ENCODE data around the gene SLC29A3.

SLC29A3 gene

DNA sequence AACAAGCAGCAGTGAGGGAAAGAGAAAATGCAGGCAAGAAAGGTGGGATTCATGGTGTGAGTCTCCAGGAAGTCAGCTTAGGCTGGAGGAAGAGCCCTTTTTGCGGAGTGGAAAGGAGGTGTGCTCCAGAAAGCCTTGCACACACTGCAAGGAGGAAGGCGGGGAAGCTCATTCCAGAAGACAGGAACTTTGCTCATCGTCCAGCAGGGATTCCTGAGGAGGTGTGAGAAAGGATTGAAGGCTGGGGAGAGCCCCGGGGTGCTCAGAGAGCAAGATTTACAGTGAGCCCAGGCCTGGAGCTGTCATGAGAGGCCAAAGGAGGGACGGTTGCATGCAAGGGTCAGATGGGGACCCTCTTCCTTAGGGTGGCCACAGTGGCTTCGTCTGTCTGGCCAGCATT lies 17.6 kb downstream of the SLC29A3 start:
- TF ChIP-seq SIN3A (IDR thresholded peaks at IDR 0.05; ENCODE audit: borderline replicate concordance, insufficient read depth, low read length) (no peak), FOXP2 (optimal IDR thresholded peaks at IDR 0.05; ENCODE audit: borderline replicate concordance, extremely low read depth, extremely low read length, insufficient read depth) (no peak), TAF1 (IDR thresholded peaks at IDR 0.05; ENCODE audit: borderline replicate concordance, insufficient read depth, low read length) (no peak), POLR2AphosphoS5 (IDR thresholded peaks at IDR 0.05; ENCODE audit: low read depth, low read length) (no peak)
- TF ChIP-seq, protein P1, sequence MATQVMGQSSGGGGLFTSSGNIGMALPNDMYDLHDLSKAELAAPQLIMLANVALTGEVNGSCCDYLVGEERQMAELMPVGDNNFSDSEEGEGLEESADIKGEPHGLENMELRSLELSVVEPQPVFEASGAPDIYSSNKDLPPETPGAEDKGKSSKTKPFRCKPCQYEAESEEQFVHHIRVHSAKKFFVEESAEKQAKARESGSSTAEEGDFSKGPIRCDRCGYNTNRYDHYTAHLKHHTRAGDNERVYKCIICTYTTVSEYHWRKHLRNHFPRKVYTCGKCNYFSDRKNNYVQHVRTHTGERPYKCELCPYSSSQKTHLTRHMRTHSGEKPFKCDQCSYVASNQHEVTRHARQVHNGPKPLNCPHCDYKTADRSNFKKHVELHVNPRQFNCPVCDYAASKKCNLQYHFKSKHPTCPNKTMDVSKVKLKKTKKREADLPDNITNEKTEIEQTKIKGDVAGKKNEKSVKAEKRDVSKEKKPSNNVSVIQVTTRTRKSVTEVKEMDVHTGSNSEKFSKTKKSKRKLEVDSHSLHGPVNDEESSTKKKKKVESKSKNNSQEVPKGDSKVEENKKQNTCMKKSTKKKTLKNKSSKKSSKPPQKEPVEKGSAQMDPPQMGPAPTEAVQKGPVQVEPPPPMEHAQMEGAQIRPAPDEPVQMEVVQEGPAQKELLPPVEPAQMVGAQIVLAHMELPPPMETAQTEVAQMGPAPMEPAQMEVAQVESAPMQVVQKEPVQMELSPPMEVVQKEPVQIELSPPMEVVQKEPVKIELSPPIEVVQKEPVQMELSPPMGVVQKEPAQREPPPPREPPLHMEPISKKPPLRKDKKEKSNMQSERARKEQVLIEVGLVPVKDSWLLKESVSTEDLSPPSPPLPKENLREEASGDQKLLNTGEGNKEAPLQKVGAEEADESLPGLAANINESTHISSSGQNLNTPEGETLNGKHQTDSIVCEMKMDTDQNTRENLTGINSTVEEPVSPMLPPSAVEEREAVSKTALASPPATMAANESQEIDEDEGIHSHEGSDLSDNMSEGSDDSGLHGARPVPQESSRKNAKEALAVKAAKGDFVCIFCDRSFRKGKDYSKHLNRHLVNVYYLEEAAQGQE (IDR thresholded peaks at IDR 0.05; ENCODE audit: insufficient read depth in 1 of 2, low read depth in 2 of 2, low read length in 2 of 2), result no peak

DNA sequence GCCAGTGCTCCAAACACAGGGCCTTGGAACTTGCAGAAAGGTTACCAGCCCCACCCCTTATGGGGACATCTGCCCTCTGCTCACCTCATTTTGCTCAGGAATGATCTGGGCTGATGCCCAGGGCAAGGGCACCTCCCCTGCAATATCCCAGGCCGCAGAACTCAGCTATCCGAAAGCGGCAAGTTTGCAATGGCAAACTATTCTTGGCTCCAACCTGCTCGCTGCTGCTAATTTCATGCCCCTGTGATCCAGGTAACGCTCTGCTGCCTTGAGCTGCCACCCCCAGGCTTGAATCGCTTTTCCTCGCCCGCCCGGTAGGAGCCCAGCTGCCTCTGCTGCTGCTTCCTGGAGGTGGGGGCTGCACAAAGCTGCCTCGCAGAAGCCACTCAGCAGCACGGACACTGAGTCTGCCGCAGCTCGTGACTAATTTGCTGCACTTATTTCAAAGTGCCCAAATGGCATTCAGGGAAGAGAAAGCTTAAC lies 18.2 kb downstream of the SLC29A3 start:
- no peak for TF ChIP-seq POLR2AphosphoS5 (IDR thresholded peaks at IDR 0.05; ENCODE audit: low read depth, low read length)
- no peak for TF ChIP-seq TAF1 (IDR thresholded peaks at IDR 0.05; ENCODE audit: borderline replicate concordance, insufficient read depth, low read length)
- no peak for TF ChIP-seq SIN3A (IDR thresholded peaks at IDR 0.05; ENCODE audit: borderline replicate concordance, insufficient read depth, low read length)
- TF ChIP-seq FOXP2 (optimal IDR thresholded peaks at IDR 0.05; ENCODE audit: borderline replicate concordance, extremely low read depth, extremely low read length, insufficient read depth), result no peak
- TF ChIP-seq, protein P1 (IDR thresholded peaks at IDR 0.05; ENCODE audit: insufficient read depth in 1 of 2, low read depth in 2 of 2, low read length in 2 of 2), result no peak

DNA sequence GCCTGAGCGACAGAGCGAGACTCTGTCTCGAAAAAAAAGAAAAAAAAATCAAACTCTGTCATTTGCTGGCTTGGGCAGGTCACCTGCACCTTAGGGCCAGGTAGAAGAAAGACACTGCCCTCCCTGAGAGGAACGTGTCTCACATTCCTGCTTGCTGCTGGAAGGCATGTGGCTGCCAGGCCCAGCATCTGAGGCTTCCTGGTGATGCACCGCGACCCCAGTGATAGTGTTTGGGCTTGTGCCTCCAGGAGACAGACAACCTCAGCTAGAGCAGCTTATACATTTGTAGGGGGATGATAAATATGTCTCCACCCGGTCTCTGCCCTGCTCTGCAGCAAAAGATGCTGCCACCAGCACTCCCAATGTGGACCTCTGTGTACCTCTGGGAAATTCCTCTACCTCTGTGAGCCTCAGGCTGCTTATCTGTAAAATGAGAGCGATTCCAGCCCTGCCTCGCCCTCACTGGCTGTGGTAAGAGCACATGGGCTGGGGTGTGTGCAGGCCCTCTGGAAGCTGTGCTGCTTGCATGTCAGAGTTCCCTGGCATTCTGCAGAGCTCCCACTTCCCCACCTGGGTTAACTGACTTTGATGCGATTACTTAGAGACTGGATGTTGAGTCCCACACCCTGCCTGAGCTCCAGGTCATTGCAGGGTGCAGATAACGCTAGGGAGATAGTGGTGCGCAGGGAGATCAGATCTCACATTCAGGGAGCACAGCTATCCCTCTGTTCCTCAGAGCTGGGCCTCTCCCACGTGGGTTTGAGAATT lies 19.9 kb downstream of the SLC29A3 start:
- TF ChIP-seq FOXP2 (optimal IDR thresholded peaks at IDR 0.05; ENCODE audit: borderline replicate concordance, extremely low read depth, extremely low read length, insufficient read depth), result no peak
- no peak for TF ChIP-seq POLR2AphosphoS5 (IDR thresholded peaks at IDR 0.05; ENCODE audit: low read depth, low read length)
- TF ChIP-seq, protein P1 (IDR thresholded peaks at IDR 0.05; ENCODE audit: insufficient read depth in 1 of 2, low read depth in 2 of 2, low read length in 2 of 2), result no peak
- TF ChIP-seq SIN3A (IDR thresholded peaks at IDR 0.05; ENCODE audit: borderline replicate concordance, insufficient read depth, low read length), result no peak
- TF ChIP-seq TAF1 (IDR thresholded peaks at IDR 0.05; ENCODE audit: borderline replicate concordance, insufficient read depth, low read length), result no peak

DNA sequence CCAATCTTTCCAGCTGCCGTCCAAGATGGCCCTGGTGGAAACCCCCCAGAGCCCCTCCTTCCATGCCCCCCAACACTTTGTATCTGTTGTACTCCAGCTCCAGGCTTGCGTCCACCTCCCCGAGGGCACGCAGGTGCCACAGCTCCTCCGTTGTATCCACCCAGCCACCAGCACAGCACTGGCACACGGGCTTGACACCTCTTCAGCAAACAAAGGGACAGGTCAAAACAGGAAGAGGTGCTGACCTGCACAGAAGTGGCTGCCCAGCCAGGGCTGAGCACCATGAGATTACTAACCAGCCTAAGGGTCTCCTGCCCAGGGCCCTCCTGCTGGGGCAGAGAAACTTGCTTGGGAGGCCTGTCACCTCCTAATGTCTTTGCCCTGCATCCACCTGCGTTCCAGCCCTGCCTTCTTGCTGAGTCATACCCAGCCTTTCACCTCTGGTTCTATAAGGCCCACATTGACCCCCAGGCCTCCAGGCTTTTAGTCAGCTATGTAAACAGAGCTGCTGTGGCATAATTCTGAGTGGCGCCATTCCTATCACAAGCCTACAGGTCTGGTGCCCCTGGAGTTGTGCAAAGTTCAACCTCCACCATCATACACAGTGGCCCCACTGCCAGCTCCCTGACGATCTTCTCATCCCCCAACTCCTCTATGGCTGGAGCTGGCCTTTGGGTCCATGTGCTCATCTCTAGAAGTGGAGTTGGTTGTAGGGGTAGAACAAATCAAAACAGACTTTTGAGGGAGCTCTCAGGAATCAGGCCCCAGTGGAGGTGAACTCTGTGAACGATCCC lies 20.9 kb downstream of the SLC29A3 start:
- TF ChIP-seq, protein P1 (IDR thresholded peaks at IDR 0.05; ENCODE audit: insufficient read depth in 1 of 2, low read depth in 2 of 2, low read length in 2 of 2), result no peak
- TF ChIP-seq SIN3A (IDR thresholded peaks at IDR 0.05; ENCODE audit: borderline replicate concordance, insufficient read depth, low read length), result no peak
- TF ChIP-seq POLR2AphosphoS5 (IDR thresholded peaks at IDR 0.05; ENCODE audit: low read depth, low read length), result no peak
- TF ChIP-seq TAF1 (IDR thresholded peaks at IDR 0.05; ENCODE audit: borderline replicate concordance, insufficient read depth, low read length), result no peak
- no peak for TF ChIP-seq FOXP2 (optimal IDR thresholded peaks at IDR 0.05; ENCODE audit: borderline replicate concordance, extremely low read depth, extremely low read length, insufficient read depth)

Data from PFSK-1 (cell line).